Stimulated activated CD8-positive, alpha-beta memory T cell treated with anti-CD3 and anti-CD28 coated beads, Interleukin-12 subunit alpha, Interleukin-12 subunit beta, amount 100 ng/mL, for 1 hour (primary cell): Measurements from ENCODE around the gene B3GALT5.

Experiments
- DNase-seq: peaks from one replicate; pipeline ENCODE4 v3.0.0-alpha.2; 2020; ENCODE audit warnings: low read depth

Gene B3GALT5

GRCh38 chr21:39645331-39645730 is 32.6 kb downstream of the B3GALT5 start:
- no peak for DNase-seq

- no peak for DNase-seq
Measured at GRCh38 chr21:39647476-39647875, 34.7 kb downstream of the B3GALT5 start.

GRCh38 chr21:39648879-39649278 is 36.1 kb downstream of the B3GALT5 start:
- no peak for DNase-seq

GRCh38 chr21:39649526-39649925 is 36.8 kb downstream of the B3GALT5 start:
- DNase-seq, result no peak

- no peak for DNase-seq
Measured at GRCh38 chr21:39650306-39650705, 37.6 kb downstream of the B3GALT5 start.

- no peak for DNase-seq
Measured at GRCh38 chr21:39650801-39651200, 38.1 kb downstream of the B3GALT5 start.

- no peak for DNase-seq
Measured at GRCh38 chr21:39651206-39651605, 38.5 kb downstream of the B3GALT5 start.

- DNase-seq, result no peak
Measured at GRCh38 chr21:39654951-39655350, 42.2 kb downstream of the B3GALT5 start.

GRCh38 chr21:39655589-39655988 is 42.8 kb downstream of the B3GALT5 start:
- no peak for DNase-seq

- no peak for DNase-seq
Measured at GRCh38 chr21:39656209-39656608, 43.5 kb downstream of the B3GALT5 start.

- DNase-seq, result no peak
Measured at GRCh38 chr21:39657091-39657689, 44.5 kb downstream of the B3GALT5 start.

- no peak for DNase-seq
Measured at GRCh38 chr21:39658066-39658465, 45.3 kb downstream of the B3GALT5 start.

GRCh38 chr21:39659070-39659815 is 46.5 kb downstream of the B3GALT5 start:
- no peak for DNase-seq

- no peak for DNase-seq
Measured at GRCh38 chr21:39660191-39660980, 47.6 kb downstream of the B3GALT5 start.

- DNase-seq, result no peak
Measured at GRCh38 chr21:39661121-39661520, 48.4 kb downstream of the B3GALT5 start.

GRCh38 chr21:39661740-39662139 is 49.0 kb downstream of the B3GALT5 start:
- DNase-seq, result no peak

- no peak for DNase-seq
Measured at GRCh38 chr21:39662411-39662953, 49.7 kb downstream of the B3GALT5 start.

- no peak for DNase-seq
Measured at GRCh38 chr21:39663066-39663465, 50.3 kb downstream of the B3GALT5 start.

- DNase-seq, result no peak
Measured at GRCh38 chr21:39663742-39664492, 51.2 kb downstream of the B3GALT5 start.

- DNase-seq, result no peak
Measured at GRCh38 chr21:39664586-39664985, 51.8 kb downstream of the B3GALT5 start.

GRCh38 chr21:39666026-39666425 is 53.3 kb downstream of the B3GALT5 start:
- DNase-seq, result no peak
